Measurements from ENCODE around the gene CHURC1.

GRCh38 chr14:64867182-64867581 is 47.1 kb upstream of the CHURC1 start:
- TF ChIP-seq CTCF (optimal IDR thresholded peaks at IDR 0.05 in 1 of 3, IDR thresholded peaks at IDR 0.05 in 1 of 3, conservative IDR thresholded peaks at IDR 0.05 in 1 of 3; ENCODE audit: extremely low read depth in 1 of 3, insufficient read depth in 2 of 3, low read length in 3 of 3) = no peak
- no peak for TF ChIP-seq EZH2 (IDR thresholded peaks at IDR 0.05; ENCODE audit: low read length)

All from keratinocyte (primary cell).